Spinal cord (tissue), 10 donors: ENCODE results near the gene ANKRD33B. TPM values are rescaled to one million over a fixed set of nuclear protein-coding genes. Genes with fewer than 3 reads are reported as not detected.

ENCODE experiments used
- DNase-seq, 6 donors: peaks; one replicate each; pipeline versions ENCODE4 v3.0.0 to v3.0.0-alpha.2; 2013 to 2015; ENCODE audit warnings: low spot score in 6 of 6, low read depth in 4 of 6
- H3K27ac ChIP-seq: one replicate; pipeline ENCODE4 v1.5.1; 2013; ENCODE audit warnings: low read depth, low read length, control low read depth
- H3K27me3 ChIP-seq: one replicate; pipeline ENCODE4 v1.6.1; 2013; ENCODE audit warnings: low read length; ENCODE audit not compliant: control insufficient read depth, insufficient read depth
- H3K36me3 ChIP-seq: one replicate; pipeline ENCODE4 v1.6.1; 2013; ENCODE audit warnings: low read length; ENCODE audit not compliant: control insufficient read depth, insufficient read depth
- H3K4me1 ChIP-seq: one replicate; pipeline ENCODE4 v1.6.1; 2013; ENCODE audit warnings: low read length; ENCODE audit not compliant: control insufficient read depth, insufficient read depth
- H3K4me3 ChIP-seq: one replicate; pipeline ENCODE4 v1.5.1; 2013; ENCODE audit warnings: low read depth, low read length, control low read depth
- H3K9me3 ChIP-seq: one replicate; pipeline ENCODE4 v1.6.1; 2013; ENCODE audit warnings: low read length; ENCODE audit not compliant: control insufficient read depth, insufficient read depth
- WGBS: methylation state at CpG from one replicate; pipeline ENCODE4 v1.1.5; 2013; ENCODE audit warnings: missing lambda C conversion rate; ENCODE audit not compliant: insufficient coverage; 5-methylcytosine and 5-hydroxymethylcytosine counted together
- polyA plus RNA-seq, 2 donors: library from polyadenylated mRNA; unstranded; fragments of 120-200 nt; gene quantifications; one replicate each; pipeline ENCODE4 v1.2.1, GENCODE V29; 2013; ENCODE audit not compliant: insufficient read length in 2 of 2
- total RNA-seq, 2 donors: library from RNA; depleted of rRNA in 1 of 2; stranded (reverse); fragments of 120-200 nt in 1 of 2; fragments of >200 nt in 1 of 2; gene quantifications; one replicate each; pipeline versions ENCODE4 v1.2.3 to v1.2.4, GENCODE V29; 2013 to 2014
- donor health status: healthy.

Gene ANKRD33B
- total and polyA plus RNA-seq, 4 donors, result 0.93 to 8.1 (median 3.0) TPM

- peaks cover 3% of the 10 kb centered on the region for H3K4me1 ChIP-seq
- H3K27me3 ChIP-seq, result no peaks in the 10 kb centered on the region
- DNase-seq, result no peak
- H3K9me3 ChIP-seq, result no peaks in the 10 kb centered on the region
- no peaks in the 10 kb centered on the region for H3K36me3 ChIP-seq
- no peak overlapping the region for H3K4me3 ChIP-seq
- H3K27ac ChIP-seq, result no peak overlapping the region
- WGBS, result 80% methylated on average over 2 of the region's 6 CpGs
Observed at GRCh38 chr5:10610058-10610457, 46.2 kb downstream of the ANKRD33B start.

- Histone ChIP-seq H3K36me3 (no peaks in the 10 kb centered on the region), H3K9me3 (no peaks in the 10 kb centered on the region), H3K27ac (no peak overlapping the region), H3K4me1 (peaks cover 3% of the 10 kb centered on the region), H3K27me3 (no peaks in the 10 kb centered on the region), H3K4me3 (no peak overlapping the region)
- no peak for DNase-seq
- 40% methylated on average over 1 of the region's 4 CpGs for WGBS
Observed at GRCh38 chr5:10611290-10611689, 47.4 kb downstream of the ANKRD33B start.

- no peak overlapping the region for H3K27ac ChIP-seq
- WGBS, result 73% methylated on average over 5 of the region's 5 CpGs
- DNase-seq, result no peak
Observed at GRCh38 chr5:10612251-10612650, 48.4 kb downstream of the ANKRD33B start.

GRCh38 chr5:10615693-10616092 lies 51.8 kb downstream of the ANKRD33B start:
- DNase-seq, result no peak
- no peaks in the 10 kb centered on the region for H3K9me3 ChIP-seq
- H3K36me3 ChIP-seq, result no peaks in the 10 kb centered on the region
- H3K4me3 ChIP-seq, result no peak overlapping the region
- H3K27me3 ChIP-seq, result no peaks in the 10 kb centered on the region
- H3K4me1 ChIP-seq, result no peaks in the 10 kb centered on the region
- no peak overlapping the region for H3K27ac ChIP-seq
- WGBS, result 92% methylated on average over 2 of the region's 3 CpGs

More at GRCh38 chr5:10612251-10612650, 48.4 kb downstream of the ANKRD33B start:
- H3K36me3 ChIP-seq, result no peaks in the 10 kb centered on the region
- H3K27me3 ChIP-seq, result no peaks in the 10 kb centered on the region
- H3K4me3 ChIP-seq, result no peak overlapping the region
- no peaks in the 10 kb centered on the region for H3K9me3 ChIP-seq
- H3K4me1 ChIP-seq, result no peaks in the 10 kb centered on the region

GRCh38 chr5:10617103-10617502 lies 53.2 kb downstream of the ANKRD33B start:
- DNase-seq, result no peak
- no peak overlapping the region for H3K4me3 ChIP-seq

GRCh38 chr5:10618311-10618710 lies 54.4 kb downstream of the ANKRD33B start:
- no peak for DNase-seq

More at GRCh38 chr5:10617103-10617502, 53.2 kb downstream of the ANKRD33B start:
- Histone ChIP-seq H3K27me3 (no peaks in the 10 kb centered on the region), H3K36me3 (no peaks in the 10 kb centered on the region), H3K9me3 (peaks cover 2% of the 10 kb centered on the region), H3K4me1 (no peaks in the 10 kb centered on the region), H3K27ac (no peak overlapping the region)
- 90% methylated on average over 7 of the region's 10 CpGs for WGBS

GRCh38 chr5:10619649-10620048 lies 55.8 kb downstream of the ANKRD33B start:
- no peaks in the 10 kb centered on the region for H3K36me3 ChIP-seq
- WGBS, result 92% methylated on average over 10 of the region's 10 CpGs
- DNase-seq, result no peak
- H3K4me3 ChIP-seq, result no peak overlapping the region
- H3K4me1 ChIP-seq, result no peaks in the 10 kb centered on the region
- H3K9me3 ChIP-seq, result peaks cover 2% of the 10 kb centered on the region
- no peak overlapping the region for H3K27ac ChIP-seq
- H3K27me3 ChIP-seq, result no peaks in the 10 kb centered on the region

More at GRCh38 chr5:10618311-10618710, 54.4 kb downstream of the ANKRD33B start:
- H3K27ac ChIP-seq, result no peak overlapping the region
- no peak overlapping the region for H3K4me3 ChIP-seq
- 94% methylated on average over 17 of the region's 17 CpGs for WGBS
- no peaks in the 10 kb centered on the region for H3K27me3 ChIP-seq
- peaks cover 2% of the 10 kb centered on the region for H3K9me3 ChIP-seq
- no peaks in the 10 kb centered on the region for H3K36me3 ChIP-seq
- no peaks in the 10 kb centered on the region for H3K4me1 ChIP-seq

- no peaks in the 10 kb centered on the region for H3K27me3 ChIP-seq
- 96% methylated on average over 3 of the region's 3 CpGs for WGBS
- H3K9me3 ChIP-seq, result peaks cover 2% of the 10 kb centered on the region
- no peak for DNase-seq
- H3K27ac ChIP-seq, result no peak overlapping the region
- no peaks in the 10 kb centered on the region for H3K4me1 ChIP-seq
- no peak overlapping the region for H3K4me3 ChIP-seq
- no peaks in the 10 kb centered on the region for H3K36me3 ChIP-seq
Observed at GRCh38 chr5:10620346-10620745, 56.5 kb downstream of the ANKRD33B start.

GRCh38 chr5:10621832-10622231 lies 58.0 kb downstream of the ANKRD33B start:
- no peak overlapping the region for H3K27ac ChIP-seq
- whole genome bisulfite sequencing, result no CpG with 5 or more reads among the region's 1 CpG
- H3K36me3 ChIP-seq, result no peaks in the 10 kb centered on the region
- H3K4me3 ChIP-seq, result no peak overlapping the region
- H3K9me3 ChIP-seq, result peaks cover 2% of the 10 kb centered on the region
- peaks cover 4% of the 10 kb centered on the region for H3K4me1 ChIP-seq
- DNase-seq, result no peak
- H3K27me3 ChIP-seq, result no peaks in the 10 kb centered on the region

- Histone ChIP-seq H3K4me3 (no peak overlapping the region), H3K9me3 (peaks cover 2% of the 10 kb centered on the region), H3K4me1 (peaks cover 12% of the 10 kb centered on the region), H3K27me3 (no peaks in the 10 kb centered on the region), H3K36me3 (no peaks in the 10 kb centered on the region), H3K27ac (no peak overlapping the region)
- WGBS, result 77% methylated on average over 3 of the region's 4 CpGs
- no peak for DNase-seq
Observed at GRCh38 chr5:10622810-10623209, 58.9 kb downstream of the ANKRD33B start.
